Adipose tissue (tissue), 3 donors: Measurements from ENCODE around the gene ZNF785. TPM values are rescaled to one million over a fixed set of nuclear protein-coding genes. Genes with fewer than 3 reads are reported as not detected.
"Not testable (repeated sequence)": the region's sequence is repeated elsewhere in the genome, so short reads cannot be mapped to it uniquely, and the experiment has no call there.

Source experiments
- H3K27ac ChIP-seq: one replicate; pipeline ENCODE4 v1.5.1; 2013; ENCODE audit warnings: low read depth, low read length
- WGBS, 3 donors: extraction: QIAGEN DNeasy Blood & Tissue Kit; methylation state at CpG; one replicate each; pipeline ENCODE4 v1.1.7; 2013; 5-methylcytosine and 5-hydroxymethylcytosine counted together
- polyA plus RNA-seq, 3 donors: library from polyadenylated mRNA; stranded (reverse); fragments of 200-250 nt; gene quantifications; one replicate each; pipeline ENCODE4 v1.2.3, GENCODE V29; 2013
- donor health status: healthy with polysubstance abuse.
- donor health status: Bipolar disorder and iron deficiency.
- donor health status: healthy.

The ZNF785 gene
- polyA plus RNA-seq, 3 donors, result 3.8 to 5.7 (median 4.4) TPM

DNA sequence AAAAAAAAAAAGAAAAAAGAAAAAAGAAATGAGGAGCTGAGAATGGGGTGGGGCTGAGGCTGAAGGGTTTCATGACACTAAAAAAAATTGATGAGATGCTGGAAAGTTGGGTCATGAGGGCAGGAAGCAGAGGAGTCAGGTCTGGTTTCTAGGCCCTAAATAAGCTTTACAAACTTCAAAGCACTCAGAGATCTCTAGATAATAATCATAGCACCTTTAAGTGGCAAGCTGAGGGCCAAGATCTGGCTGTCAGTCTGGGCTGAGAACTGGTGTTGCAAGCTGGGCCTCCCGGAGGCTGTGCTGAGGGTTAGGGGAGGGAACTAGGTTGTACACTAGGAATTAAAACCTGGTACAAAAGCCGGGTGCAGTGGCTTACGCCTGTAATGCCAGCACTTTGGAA, 33.7 kb downstream of the ZNF785 start:
- WGBS, 3 donors, result 53 to 65% (median 59%) methylated on average over 3 of the region's 3 CpGs
- H3K27ac ChIP-seq, result no peak overlapping the region

DNA sequence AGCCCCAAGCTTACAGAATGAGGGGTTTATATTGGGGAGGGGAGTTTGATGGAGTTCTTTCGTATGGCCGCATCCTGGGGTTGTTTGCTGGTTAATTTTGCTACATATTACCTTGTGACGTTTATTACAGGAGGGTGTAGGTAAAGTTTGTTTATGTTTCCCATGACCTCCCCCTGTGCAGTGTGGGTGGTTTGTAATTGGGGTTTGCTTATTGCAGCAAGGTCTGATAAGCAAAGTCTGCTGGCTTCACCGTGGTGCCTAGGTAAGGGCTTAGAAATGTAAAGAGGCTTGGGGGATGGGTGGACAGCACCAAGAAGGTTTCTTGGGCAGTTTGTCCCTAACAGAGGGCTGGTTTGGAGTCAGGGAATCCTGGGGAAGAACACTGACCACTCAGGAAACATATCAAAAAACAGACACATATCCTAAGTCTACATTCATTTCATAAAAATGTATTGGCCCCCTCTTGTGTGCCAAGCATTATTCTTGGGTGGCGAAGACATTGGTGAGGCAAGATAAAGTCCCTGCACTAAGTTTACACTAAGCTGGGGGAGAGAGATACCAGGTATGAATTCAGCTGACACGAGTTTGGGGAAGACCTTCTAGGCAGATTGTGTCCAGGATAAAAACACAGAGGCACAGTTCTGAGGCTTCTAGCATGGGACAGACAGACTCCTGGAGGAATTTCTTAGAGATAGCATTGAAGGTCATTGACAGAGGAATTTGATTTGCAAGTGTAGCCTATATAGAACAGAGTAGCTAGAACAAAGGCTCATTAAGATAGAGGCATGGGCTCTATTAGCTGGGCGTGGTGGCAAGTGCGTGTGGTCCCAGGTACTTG, 36.9 kb downstream of the ZNF785 start:
- no peak overlapping the region for H3K27ac ChIP-seq
- WGBS, 3 donors, result 66 to 83% (median 71%) methylated on average over 8 of the region's 8 CpGs

DNA sequence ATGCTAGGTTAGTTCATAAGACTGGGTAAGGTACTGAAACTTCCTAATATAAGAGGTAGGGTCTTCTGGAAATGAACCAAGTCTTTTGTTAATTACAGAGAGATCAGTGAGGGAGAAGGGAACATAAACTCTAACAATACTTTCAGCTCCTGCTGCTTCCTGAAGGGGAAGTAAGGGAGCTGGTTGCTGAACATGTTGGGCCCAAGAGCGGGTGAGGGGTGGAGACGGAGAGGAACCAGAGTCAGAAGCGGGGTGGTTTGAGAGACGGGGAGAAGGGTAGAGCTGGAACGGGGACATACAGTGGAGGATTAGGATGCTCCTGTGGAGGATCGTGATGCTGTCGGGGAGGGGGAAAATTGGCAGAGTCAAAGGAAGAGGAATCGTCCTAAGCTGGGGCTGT, 39.4 kb downstream of the ZNF785 start:
- WGBS, 3 donors, result 55 to 83% (median 62%) methylated on average over 8 of the region's 8 CpGs
- no peak overlapping the region for H3K27ac ChIP-seq

DNA sequence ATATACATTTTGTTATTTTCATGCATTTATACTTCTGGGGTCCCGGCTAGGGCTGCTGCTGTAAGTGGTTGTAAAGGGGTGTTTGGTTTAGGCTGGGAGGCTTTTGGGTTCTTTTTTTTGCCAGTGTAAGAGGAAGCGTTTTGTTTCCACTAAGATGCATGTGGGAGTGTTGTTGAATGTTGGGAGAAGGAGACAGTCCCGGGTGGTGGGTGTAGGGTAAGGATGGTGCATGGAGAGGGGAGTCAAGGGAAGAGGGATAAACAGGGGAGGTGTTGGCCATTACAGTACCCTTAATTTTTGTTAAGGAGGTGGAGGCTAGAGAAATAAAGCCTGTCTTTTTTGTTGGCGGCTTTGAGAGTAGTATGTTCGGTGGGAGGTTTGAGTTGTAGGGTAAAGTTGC, 42.4 kb downstream of the ZNF785 start:
- WGBS, 3 donors, result 80 to 84% (median 84%) methylated on average over 5 of the region's 5 CpGs
- H3K27ac ChIP-seq, result no peak overlapping the region

DNA sequence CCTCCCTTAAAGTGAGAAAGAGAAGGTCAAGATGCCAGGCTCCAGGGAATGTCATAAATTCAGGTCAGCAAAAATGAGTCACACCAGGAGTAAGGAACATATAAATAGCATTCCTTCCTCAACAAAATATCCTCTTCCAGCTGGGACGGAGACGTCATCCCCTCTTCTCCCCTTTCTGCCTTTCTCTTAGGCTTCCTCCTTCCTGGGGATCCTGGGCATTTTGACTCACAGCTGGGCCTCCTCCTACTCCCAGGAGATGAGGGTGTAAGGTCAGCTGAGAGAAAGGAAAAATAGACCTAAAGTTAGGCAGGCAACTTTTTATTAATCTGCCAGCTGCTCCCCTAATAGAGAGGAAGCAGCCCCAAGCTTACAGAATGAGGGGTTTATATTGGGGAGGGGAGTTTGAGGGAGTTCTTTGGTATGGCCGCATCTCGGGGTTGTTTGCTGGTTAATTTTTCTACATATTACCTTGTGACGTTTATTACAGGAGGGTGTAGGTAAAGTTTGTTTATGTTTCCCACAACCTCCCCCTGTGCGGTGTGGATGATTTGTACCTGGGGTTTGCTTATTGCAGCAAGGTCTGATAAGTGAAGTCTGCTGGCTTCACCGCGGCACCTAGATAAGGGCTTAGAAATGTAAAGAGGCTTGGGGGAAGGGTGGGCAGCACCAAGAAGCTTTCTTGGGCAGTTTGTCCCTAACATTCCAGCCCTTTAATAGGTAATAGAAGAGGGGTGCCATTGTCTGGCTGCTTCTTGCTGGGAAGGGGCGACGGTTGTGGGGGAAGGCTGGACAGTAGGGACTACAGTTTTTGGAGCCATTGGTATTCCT, 43.8 kb downstream of the ZNF785 start:
- no peak overlapping the region for H3K27ac ChIP-seq
- WGBS, 3 donors, result 27 to 67% (median 58%) methylated on average over 10 of the region's 10 CpGs

DNA sequence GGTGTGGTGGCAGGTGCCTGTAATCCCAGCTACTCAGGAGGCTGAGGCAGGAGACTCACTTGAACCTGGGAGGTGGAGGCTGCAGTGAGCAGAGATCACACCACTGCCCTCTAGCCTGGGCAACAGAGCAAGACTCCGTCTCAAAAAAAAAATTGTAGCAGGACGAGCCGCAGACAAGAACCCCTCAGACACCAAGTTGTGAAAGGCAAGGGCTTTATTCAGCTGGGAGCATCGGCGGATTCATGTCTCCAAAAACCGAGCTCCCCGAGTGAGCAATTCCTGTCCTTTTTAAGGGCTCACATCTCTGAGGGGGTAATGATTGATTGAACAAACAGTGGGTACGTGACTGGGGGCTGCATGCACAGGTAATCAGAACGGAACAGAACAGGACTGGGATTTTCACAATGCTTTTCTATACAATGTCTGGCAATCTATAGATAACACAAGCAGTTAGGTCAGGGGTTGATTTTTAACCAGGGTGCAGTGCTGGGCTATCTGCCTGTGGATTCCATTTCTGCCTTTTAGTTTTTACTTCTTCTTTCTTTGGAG, 44.5 kb downstream of the ZNF785 start:
- H3K27ac ChIP-seq, result not testable (repeated sequence)
- WGBS, 3 donors, result 45 to 75% (median 71%) methylated on average over 9 of the region's 9 CpGs

DNA sequence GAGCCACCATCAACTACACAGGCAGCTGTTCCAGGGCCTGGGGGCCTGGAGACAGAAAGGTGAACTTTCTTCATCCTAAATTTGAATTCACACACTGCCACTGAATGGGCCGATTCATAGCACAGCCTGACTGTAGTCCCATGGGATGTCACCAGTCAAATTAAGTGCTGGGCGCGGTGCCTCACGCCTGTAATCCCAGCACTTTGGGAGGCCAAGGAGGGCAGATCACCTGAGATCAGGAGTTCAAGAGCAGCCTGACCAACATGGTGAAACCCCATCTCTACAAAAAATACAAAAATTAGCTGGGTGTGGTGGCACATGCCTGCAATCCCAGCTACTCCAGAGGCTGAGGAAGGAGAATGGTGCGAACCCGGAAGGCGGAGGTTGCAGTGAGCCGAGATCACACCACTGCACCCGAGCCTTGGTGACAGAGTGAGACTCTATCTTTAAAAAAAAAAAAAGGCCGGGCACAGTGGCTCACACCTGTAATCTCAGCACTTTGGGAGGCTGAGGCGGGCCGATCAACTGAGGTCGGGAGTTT, 45.4 kb downstream of the ZNF785 start:
- 87 to 90% (median 88%) methylated on average over 13 of the region's 13 CpGs for WGBS, 3 donors

DNA sequence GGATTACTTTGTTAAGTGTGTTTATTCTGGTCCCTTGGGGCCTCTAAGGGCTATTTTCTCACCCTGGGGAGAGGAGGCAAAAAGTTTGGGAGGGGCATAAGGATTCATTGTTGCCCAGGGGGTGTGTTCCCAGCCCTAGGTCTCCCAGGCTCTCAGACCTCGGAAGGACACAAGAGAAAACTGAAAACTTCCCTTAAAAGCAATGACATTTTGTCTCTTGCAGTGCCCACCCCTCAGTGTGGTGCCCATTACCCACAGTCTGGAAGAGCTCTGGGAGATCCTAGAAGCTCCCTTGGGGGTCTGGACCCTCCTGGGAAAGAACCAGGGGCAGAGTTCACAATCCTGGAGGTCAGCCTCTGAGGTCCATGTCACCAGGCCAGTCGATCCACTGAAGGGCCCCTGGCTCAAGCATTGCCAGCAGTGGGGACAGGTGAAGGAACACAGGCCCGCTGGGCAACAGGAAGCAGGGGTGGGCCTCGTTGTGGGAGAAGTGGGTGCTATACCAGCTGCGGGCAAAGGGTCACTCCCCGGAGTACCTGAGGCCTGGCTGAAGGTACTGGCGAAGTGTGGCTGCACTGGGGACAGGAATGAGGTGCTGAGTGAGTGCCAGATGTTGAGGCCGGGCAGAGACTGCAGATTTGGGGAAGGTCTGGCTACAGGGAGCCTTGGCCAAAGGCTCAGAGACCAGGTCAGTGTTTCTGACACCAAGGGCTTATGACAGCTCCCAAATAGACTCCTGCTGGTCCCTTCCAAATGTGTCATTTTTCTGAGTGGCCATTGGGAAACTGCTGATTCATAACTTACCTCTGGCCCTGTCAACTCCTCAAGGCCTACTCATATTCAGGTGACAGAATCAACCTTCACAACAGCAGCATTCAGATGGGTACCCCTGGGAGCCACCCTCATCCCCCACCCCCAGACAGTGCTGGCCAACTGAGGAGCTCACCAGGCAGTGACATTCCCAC, 46.2 kb downstream of the ZNF785 start:
- no peak overlapping the region for H3K27ac ChIP-seq

More for the DNA sequence above, 45.4 kb downstream of the ZNF785 start:
- H3K27ac ChIP-seq, result not testable (repeated sequence)

DNA sequence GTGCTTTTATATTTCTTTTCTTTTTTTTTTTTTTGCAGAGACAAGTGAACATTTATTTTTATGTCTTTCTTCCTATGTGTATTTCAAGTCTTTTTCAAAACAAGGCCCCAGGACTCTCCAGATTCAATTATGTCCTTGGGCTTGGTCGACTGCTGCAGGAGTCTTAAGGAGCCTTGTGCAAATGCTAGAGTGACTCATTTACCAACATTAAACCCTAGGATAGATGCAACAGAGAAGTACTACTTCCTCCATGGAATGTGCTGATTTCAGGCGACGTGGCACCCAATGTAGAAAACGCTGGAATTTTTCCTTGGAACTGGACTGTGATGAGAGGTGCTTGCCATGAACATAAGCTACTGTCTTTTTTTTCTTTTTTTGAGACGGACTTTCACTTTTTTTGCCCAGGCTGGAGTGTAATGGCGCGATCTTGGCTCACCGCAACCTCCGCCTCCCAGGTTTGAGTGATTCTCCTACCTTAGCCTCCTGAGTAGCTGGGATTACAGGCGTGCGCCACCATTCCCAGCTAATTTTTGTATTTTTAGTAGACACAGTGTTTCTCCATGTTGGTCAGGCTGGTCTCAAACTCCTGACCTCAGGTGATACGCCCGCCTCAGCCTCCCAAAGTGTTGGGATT, 49.0 kb downstream of the ZNF785 start:
- not testable (repeated sequence) for H3K27ac ChIP-seq
- WGBS, 3 donors, result 90 to 92% (median 90%) methylated on average over 13 of the region's 13 CpGs

More for the DNA sequence above, 46.2 kb downstream of the ZNF785 start:
- WGBS, 3 donors, result 51 to 84% (median 80%) methylated on average over 8 of the region's 8 CpGs

DNA sequence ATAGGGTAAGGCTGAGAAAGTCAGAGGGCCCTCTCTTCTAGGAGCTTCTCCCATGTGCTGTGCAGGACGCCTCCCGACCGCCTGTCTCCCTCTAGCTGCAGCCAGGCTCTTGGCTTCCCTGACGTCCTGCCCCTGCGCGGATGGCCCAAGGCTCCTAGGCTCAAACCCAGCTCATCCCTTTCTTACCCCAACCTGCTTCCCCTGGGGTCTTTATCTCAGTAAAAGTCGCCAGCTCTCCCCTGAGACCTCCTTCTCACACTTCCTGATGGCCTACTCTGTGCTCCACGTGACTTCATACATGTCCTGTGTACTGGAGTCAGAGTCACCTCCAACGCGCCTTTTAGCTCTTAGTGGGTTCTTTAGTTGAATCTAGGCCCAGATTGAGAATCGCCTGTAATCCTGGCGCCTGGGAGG, 49.7 kb downstream of the ZNF785 start:
- 24 to 28% (median 25%) methylated on average over 12 of the region's 12 CpGs for WGBS, 3 donors
- no peak overlapping the region for H3K27ac ChIP-seq

DNA sequence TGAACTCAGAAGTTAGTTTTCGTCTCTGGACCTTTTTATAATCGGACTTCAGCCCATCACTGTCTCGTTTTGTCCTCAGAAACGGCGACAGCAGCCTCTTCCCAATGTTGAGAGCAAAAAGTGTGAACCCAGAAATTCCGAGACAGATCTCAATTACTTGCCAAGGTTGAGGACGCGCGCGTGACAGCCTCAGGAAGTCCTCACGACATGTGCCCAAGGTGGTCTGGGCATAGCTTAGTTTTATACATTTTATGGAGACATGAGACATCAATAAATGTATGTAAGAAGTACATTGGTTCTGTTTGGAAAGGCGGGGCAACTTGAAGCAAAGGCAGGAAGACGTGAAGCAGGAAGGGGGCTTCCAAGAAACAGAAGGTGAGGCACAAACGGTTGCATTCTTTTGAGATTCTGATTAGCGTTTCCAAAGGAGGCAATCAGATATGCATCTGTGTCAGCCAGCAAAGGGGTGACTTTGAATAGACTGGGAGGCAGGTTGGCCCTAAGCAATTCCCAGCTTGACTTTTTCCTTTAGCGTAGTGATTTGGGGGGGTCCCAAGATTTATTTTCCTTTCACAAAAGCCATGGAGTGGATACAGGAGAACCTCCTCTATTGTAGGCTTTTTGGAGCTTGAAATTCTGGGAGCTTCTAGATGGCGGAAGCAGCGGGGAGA, 50.3 kb downstream of the ZNF785 start:
- 2 to 7% (median 2%) methylated on average over 18 of the region's 18 CpGs for whole genome bisulfite sequencing, 3 donors
- no peak overlapping the region for H3K27ac ChIP-seq

DNA sequence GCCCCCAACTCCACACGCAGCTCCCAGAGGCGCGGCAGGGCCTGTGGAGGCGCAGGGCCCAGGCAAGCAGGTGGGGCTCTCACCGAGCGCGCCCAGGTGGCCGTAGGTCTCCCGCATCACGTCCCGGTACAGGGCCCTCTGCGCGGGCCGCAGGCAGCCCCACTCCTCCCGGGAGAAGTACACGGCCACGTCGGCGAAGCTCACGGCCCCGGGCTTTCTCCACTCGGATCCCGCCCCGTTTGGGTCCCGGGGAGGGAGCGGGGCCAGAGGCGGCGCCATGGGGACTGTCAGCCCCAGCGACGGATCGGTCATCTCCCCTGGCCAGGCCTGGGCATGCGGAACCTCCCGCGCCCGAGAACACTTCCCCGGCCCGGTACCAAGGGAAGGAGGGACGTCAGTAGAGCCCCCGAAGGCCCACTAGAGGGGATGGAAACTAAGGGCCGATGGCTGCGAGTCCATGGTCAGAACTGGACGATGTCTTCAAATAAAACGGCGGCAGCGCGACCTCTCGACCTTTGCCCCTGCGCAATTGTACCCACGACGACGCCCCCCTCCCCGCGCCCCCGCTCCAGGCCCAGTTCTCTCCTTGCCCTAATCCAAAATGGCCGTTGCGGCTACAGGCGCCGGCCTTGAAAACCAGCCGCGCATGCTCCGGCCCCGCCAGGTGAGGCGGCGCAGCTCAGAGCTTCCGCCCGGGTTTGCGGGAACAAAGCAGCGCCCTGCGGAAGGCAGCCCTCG, 51.0 kb downstream of the ZNF785 start, which contains the start of gene ZNF747:
Gene ZNF747 (minus strand): TSS at position 491 of the 738 bp plus-strand sequence. CDS start 179 bp downstream, at position 312.
- 0 to 1% (median 0%) methylated on average over 57 to 70 of the region's 70 CpGs for WGBS, 3 donors
- peak within 1 kb of the TSS; percentile 75 for H3K27ac ChIP-seq

DNA sequence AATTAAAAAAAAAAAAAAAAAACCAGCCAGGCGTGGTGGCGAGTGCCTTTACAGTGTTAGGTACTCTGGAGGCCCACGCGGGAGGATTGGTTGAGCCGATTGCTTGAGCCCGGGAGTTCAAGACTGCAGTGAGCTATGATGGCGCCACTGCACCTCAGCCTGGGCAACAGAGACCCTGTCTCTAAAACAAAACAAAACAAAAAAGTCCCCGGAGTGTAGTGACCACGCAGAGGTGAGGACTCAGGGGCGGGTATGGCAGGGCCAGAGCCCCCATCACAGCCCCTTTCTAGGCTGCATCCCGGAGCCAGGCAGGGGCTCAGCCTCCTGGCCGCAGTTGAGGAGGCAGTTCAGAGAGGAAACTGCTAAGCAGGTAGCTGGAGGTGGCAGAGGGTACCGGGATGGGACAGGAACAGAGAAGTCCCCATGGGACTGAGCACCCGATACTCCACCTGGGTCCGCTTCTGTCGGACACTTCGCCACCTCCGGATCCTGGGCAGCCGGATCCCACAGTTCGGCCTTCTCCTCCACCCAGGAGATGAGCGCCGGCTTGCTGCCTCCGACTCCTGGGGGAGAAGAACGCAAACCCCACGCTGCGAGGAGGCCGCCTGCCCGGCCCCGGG, 51.6 kb downstream of the ZNF785 start:
- 10 to 15% (median 15%) methylated on average over 28 to 29 of the region's 29 CpGs for WGBS, 3 donors
- peak overlapping the region; percentile 75 for H3K27ac ChIP-seq

DNA sequence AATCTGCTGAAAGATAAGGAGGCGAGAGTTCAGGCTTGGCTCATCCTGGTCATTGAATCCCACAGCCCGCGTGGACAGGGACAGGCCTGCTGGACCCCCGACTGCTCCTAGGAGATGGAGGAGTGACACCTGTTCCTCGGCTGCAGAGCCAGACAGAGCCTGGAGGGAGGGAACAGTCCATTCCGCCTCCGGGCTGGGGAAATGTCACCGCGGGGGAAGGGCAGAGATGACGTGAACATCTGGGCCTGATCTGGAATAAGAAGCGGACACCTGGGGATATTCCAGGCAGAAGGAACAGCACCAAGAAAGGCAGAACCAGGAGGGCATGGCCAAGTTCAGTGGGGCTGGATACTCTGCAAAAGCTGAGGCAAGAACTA, 52.4 kb downstream of the ZNF785 start:
- no peak overlapping the region for H3K27ac ChIP-seq
- WGBS, 3 donors, result 49 to 79% (median 71%) methylated on average over 11 of the region's 11 CpGs

DNA sequence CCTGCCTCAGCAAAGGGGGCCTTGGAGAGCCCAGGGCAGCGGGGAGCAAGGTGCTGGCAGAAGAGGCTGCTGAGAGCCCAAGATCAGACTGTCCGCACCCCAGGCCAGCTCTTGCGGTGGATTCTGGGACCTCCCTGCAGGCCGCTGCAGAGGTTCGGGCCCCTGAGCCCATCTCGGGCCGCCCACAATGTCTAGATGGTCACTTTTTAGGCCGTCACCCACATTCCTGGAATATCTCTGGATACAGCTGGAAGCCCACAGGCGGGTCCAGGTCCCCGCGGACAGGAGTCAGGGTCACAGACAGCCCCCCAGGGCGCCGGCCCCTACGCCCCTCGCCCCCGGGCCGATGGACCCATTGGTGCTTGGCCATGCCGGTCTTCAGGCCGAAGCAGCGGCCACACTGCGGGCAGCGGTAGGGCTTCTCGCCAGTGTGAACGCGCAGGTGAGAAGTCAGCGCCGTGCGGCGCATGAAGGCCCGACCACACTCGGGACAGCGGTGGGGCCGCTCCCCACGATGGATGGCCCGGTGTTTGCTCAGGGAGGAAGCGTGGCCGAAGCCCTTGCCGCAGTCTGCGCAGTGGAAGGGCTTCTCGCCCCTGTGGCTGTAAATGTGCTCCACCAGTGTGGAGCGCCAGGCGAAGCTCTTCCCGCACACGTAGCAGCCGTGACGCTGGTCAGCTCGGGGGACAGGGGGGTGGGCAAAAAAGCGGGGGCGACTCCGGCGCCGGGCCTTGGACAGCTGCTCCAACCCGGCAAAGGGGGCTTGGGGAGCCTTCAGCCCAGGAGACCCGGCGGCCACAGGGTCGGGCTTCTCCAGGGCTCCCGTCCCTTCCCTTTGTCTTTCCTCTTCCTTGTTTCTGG, 53.0 kb downstream of the ZNF785 start:
- H3K27ac ChIP-seq, result no peak overlapping the region
- WGBS, 3 donors, result 94 to 95% (median 94%) methylated on average over 55 to 57 of the region's 57 CpGs
